NCI-H2227 (cell line): ENCODE results near the gene PRKCD.
"Not testable (repeated sequence)": the region's sequence is repeated elsewhere in the genome, so short reads cannot be mapped to it uniquely, and the experiment has no call there.

ENCODE experiments used
- DNase-seq: peaks from one replicate; lab custom pipeline; 2025; ENCODE audit not compliant: unreplicated experiment; lab: John Stamatoyannopoulos, UW

The PRKCD gene

DNA sequence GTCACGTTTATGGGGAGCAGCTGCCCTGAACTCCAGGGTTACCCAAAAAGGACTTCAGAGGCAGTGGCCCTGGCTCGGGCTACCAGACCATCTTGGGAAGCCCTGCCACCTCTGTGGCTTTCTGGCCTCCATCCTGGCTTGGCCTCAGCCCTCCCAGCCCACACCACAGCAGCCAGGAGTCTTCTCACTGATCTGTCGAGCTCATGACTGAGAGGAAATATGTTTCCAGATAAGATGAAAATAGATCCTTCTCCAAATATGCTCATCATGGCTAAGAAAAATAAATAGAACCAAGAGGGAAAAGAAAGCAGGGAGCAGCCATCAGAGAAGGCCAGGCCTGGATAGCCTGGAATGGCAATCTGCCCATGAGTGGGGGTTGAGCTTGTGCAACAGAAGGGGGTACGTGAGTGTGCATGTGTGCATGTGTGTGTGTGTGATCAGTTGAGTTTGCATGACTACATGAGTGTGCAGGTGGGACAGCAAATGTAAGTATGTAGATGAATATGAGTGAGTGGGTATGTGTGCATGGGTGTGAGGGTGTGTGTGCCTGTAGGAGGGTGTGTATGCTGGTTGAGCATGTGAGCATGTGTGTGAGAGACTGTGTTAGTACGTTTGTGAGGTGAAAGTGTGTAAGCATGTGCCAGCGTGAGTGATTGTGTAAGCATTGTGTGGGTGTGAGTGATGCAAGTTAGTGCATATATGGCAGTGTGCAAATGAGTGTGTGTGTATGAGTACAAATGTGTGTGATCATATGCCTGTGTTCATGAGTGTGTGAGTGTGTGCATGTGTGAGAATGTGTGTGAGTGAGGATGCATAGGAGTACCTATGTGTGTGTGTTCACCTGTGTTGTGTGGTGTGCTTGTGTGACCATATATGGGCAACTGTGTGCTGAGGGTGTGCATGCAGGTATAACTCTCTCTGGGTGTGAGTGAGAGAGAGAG is 20.8 kb upstream of the PRKCD start:
- DNase-seq: no peak

DNA sequence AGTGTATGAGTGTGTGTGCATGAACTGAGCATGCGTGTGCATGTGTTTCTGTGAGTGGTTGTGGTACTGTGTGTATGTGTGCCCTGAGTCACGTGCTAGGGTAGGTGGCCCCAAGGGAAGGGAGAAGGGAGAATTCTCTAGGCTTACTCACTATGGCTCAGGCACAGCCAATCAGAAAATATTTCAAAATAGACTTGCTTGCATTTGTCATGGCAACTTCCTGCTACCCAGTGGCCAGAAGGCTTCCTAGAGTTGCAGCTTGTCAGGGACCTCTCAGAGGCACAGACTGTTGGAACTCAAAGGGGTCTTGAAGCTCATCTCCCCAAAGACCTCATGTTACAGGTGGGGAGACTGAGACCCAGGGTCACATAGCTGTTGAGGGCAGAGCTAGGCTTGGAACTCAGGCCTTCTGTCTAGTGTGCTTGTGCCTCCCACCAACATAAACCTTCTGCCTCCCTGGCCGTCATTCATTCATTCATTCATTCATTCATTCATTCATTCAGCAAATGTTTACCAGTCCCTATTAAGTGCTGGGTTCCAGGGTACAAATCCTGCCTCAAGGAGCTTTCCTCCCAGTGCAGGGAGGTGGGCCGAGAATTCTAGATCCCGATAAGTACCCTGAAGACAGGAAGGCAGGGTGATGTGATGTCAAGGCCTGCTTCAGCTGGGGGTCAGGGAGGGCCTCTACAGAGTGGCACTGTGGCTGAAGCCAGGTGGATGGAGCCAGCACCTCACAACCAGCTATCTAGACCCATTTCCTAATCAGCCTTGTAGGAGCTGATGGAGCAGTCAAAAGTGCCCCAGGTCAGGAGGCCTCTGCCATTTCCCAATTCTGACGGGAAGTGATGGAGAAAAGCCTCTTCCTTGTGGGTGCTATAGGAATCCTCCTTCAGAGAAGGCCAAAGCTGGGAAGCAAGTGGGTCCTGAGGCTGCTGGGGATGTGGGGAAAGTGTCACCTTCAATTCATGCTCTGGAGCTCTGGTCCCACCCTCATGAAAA is 19.9 kb upstream of the PRKCD start:
- DNase-seq: no peak

DNA sequence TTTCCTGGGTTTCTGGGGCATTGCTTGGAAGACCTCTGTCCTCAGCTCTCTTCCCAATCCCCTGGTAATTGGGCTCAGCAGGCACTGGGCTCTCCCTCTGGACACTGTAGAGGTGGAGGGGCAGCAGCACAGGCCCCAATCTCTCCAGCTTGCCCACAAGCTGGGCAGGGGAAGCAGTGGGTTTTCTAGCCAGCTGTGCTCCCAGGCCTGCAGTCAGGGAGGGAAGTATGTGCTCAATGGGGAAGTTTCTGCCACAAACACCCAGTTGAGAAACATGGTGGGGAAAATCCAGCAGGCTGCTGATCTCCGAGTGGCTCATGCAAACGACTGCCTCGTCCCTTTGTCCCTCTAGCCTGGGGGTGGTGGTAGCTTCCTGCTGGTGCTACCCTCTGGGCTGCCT is 18.0 kb upstream of the PRKCD start:
- DNase-seq: no peak

DNA sequence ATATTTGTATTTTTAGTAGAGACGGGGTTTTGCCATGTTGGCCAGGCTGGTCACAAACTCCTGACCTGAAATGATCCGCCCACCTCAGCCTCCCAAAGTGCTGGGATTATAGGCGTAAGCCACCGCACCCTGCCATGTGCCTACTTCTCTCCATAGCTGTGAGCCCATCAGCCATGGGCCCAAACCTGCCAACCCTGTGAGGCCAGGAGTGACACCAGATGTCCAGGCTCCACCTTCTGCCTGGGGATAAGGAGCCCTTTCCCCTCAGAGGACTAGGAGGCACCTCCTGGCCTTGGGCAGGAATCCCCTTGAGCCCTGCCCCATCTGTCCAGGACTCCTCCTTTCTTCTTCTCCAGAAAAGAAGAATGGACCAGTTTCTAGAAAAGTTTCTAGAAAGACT is 16.6 kb upstream of the PRKCD start:
- no peak for DNase-seq

DNA sequence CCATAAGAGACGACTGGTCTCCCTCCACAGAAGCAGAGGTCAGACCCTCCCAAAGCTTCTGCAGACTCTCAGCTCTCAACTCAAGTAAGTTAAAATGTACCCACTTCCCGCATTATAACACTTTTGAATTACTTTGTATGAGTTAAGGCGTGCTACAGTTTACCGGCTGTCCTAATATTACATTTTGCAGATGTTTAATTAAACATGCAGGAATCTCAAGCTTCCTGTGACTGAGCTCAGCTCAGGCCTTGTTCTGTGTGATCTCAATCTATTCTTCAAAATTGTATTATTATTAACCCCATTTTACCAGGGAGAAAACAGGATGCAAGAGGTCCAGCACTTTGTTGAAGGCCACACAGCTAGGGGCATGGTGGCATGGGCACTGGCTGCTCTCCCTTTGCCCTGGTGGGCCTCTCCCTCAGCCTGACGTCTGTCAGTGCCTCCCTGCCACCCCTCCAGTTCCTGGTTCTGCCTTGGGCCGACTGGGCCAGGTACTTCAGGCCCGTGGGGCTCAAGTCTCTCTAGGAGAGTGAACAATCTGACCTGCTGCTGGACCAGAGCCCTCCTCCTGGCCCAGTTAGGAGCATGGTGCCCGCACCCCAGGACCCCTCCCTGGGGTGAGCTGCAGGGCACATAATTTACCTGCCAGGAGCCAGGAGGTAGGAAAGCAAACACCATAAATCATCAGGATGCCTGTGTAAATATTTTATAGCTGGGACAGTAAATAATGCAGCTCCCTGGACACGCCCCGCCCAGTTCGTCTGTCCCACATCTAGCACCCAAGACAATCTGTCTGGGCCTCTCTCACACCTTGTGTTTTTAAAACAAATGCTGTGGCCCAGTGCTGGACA is 15.9 kb upstream of the PRKCD start:
- DNase-seq: no peak

DNA sequence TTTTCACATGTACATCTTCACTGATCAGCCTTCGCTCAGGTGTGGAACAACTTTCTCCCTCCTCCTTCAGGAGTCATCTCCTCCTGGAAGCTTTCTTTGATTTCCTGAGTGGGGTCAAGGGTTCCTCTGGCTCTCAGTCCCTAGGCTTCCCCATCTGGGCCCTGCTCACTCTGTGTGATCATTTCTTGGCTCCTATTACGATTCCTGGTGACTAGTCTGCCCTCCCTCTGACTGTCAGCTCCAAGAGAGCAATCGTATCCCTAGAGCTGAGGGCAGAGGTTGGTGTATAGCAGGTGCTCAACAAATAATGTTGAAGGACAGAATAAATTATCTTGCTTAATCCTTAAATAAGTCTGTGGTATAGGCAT is 15.3 kb upstream of the PRKCD start:
- no peak for DNase-seq

DNA sequence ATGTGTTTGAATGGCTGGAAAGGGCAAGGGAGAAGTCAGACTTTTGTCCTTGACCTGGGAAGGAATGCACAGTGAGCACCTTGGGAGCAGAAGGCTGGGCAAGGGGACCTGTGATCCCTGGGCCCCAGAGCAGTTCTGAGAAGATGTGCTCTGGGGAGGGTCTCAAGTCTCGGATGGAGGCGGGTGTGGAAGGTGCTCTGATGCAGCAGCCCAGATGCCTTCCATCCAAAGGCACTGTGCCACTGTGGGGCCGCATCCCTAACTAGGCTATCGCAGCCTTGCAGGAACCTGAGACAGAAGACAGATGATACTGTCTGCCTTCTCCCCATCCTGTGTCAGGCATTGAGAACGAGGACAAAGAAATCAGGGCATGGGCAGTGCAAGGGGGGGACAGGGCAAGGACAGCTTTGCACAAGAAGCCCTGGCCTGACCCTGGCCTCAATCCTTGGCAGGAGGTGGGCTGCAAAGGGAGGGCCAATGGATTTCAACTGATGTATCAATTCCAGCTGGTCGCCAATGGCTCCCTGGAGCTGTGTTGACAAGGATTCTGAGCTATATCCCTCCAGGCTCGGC is 14.6 kb upstream of the PRKCD start:
- no peak for DNase-seq

DNA sequence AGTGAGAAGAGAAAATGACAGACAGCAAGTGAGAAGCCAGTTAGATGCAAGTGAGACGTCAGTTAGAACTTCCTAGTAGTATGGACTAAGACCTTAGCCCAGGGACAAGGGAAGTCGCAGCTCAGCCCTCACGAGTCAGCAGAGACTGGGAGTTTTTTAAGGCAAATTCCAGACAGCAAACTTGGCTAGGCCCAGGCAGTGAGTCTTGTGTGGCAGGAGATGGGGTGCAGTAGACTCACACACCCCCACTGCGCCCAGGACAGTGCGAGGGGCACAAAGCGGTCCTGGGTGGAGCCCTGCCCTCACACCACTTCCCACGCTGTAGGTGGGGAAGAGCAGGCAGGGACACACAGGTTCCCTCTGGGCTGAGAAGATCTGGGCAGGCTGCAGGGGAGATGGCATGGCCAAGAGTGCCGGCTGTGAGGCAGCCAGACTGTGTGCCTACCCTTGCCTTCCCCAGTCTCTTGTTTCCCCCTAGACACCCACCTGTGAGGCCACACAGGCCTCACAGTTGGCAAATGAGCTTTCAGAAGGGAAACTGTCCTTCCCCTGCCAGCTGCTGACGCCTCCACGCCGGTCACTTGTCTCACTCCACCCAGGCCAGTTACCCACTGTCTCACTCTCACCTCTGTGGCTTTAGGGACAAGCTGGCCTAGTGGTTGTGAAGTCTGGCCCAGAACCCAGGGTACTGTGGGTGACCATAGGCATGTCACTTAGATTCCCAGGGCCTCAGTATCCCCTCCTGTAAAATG is 13.7 kb upstream of the PRKCD start:
- DNase-seq: no peak

DNA sequence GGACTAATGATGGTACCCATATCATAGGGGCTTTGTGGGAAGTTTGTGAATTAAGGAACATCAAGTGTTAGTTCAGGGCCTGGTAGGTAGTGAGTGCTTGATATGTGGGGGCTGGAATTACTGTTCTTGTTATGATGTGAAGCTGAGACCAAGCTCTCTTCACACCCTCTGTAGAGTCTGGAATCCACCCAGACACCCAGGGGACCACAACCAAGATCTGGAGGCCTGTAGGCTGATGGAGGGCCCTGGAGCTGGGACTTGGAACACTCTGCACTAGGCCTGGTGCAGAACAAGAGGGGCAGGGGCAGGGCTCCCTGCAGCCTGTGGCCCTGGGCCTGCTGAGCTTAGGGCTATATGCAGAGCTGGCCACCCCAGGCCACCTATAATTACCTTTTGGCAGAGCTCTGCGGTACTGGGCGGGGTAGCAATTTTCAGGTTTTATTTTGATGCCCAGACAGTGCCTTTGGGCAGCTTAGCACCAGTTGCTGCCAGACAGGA is 13.1 kb upstream of the PRKCD start:
- DNase-seq: no peak

DNA sequence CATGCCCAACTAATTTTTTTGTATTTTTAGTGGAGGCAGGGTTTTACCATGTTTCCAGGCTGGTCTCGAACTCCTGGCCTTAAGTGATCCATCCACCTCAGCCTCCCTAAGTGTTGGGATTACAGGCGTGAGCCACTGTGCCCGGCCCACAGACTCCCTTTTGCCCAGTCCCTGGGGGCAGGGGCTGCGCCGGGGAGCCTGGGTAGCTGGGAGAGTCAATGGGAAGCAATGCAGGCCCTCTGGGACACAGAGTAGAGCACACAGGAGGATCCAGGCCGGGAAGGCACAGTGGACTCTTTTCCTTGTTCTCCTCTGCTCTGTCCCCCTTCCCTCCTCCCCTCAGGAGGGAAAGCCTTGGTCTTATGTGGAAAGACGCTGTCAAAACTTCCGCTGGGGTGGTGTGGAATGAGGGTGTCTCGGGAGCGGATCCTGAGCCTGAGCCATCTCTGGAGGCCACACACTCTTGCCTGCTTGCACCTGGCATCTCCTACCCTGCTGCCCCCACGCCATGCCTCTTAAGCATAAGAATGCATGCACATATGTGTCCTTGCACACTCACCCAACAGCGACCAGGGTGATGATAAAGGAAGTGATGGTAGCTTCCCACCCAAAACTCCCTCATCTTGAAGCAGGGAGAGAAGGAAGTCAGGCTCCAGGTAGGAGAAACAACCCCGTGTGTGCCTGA is 11.9 kb upstream of the PRKCD start:
- no peak for DNase-seq

DNA sequence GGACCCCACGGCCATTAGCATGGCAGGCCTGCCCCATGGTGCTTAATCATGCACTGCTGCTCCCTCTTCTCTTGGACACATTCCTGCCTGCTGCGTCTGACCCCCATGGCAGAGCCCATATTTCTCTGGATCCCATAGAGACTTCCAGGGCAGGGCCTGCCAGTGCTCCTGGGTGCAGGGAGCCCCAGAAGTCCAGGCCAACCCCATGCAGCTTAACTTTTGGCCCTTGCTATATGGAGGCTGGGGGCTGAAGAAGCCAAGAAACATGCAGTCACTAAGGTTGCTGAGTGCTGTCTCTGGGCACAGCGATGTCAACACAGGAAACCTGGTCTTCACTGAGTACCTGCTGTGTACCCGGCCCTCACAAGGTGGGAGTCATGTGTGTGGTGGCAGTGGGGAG is 11.3 kb upstream of the PRKCD start:
- no peak for DNase-seq

DNA sequence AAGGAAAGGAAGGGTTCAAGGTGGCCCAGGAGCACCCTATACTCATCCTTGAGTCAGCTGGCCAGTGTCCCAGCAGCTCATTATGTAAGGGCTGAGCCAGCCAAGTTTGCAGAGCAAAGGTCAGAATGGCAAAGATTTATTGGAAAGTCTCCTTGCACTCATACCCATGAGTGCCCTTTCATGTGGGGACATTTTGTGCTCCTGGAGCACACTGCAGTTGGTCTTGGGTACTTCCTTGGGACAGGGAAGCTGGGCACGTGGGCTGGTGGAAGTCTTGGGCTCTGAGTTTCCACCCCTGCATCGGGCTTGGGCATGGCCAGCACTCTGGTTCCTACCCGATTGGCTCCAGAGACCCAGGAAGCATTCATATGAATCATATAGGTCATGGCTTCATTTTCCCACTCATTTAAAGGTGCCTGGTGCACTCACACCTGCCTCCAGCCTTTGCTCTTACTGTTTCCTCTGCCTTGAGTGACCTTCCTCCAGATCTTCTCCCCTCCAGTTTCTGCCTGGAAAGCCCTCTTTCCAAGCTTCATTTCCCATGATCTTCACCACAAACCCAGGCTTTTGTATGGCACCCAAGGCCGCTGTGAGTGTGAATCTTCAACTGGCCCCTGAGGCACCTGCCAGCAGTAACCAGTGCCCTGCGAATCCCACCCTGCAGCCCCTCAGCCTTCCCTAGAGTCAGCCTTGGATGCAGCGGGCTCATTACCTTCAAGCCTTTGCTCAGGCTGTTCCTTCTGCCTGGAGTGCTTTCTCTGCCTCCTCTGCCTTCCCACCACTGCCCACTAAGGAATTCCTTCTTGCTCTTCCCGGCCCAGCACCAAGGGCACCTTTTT is 10.5 kb upstream of the PRKCD start:
- no peak for DNase-seq

DNA sequence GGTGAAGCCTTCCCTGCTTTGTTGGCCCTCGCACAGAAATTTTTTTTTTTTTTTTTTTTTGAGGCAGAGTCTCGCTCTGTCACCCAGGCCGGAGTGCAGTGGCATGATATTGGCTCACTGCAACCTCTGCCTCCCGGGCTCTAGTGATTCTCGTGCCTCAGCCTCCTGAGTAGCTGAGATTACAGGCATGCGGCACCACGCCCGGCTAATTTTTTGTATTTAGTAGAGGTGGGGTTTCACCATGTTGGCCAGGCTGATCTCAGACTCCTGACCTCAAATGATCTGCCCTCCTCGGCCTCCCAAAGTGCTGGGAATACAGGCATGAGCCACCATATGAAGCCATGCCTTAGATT is 9.9 kb upstream of the PRKCD start:
- DNase-seq: not testable (repeated sequence)

DNA sequence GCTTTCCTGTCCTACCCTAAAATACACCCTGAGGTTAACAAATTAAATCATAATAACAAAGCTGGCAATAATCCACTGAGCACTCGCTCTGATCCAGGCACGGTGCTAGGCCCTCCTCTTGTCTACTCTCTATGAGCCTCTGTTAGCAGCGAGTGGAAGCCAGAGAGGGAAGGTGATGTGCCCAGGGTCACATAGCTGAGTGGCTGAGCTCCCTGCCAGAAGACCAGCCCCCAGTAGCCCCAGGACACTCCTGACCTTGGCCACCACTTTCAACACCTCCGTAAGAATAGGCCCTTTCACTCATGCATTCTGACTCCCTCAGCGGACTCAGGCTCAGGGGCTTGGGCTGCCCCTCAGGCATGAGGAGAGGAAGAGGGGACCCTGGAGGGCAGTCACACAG is 9.5 kb upstream of the PRKCD start:
- DNase-seq: no peak

DNA sequence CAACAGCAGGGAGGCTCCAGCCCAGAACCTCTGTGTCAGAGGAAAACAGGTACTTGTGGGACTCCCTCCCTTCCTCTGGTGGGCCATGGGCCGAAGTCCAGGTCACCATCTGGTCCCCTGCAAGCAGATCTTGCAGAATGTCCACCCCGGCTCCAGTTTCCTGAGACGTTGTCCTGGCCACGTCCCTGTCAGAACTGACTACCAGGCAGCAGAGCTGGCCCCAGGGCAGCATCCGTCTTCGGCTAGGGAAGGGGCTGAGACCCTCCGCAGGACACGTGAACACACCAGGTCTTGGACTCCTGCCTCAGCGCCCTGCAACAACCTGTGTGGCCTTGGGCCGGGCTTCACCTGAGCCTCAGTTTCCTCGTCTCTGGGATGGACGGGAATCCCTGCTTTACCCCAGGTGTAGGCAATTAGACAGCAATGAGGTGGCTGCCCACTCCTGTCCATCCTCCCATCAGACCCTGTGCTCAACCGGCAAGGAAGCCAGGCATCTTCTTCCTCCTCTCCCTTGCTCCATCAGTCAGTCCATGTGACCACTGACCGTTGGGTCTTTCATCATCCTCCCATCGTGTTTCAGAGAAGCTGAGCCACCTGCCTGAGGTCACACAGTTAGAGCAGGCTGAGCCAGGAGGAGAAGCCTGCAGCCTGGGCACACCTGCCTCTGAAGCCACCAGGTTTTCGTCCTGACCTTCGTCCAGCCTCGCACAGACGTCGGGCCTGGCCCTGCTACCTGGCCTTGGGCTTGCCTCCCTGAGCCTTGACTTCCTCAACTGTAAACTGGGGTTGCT is 8.9 kb upstream of the PRKCD start:
- DNase-seq: no peak

DNA sequence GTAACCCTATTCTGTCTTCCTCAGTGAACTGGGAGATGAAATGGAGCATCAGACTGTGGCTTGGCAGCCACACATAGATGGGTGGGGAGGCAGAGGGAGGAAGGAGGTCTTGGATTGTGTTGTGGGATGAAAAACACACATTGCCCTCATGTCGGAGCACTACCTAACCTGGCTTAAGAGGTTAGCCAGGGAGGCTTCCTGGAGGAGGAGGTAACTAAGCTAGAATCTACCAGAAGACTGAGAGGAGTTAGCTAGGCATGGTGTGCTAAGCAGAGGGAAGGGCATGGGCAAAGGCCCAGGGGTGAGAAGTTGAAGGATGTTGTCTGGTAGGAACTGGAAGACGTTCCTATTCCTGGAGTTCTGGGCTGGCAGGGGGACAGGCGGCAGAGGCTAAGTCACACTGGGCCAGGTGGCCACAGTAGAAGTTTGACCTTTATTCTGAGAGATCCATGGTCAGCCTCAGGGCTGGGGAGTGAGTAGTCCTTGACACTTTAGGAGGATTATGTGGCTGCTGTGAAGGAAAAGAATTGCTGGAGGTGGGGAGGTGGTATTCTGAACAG is 7.7 kb upstream of the PRKCD start:
- DNase-seq: no peak

DNA sequence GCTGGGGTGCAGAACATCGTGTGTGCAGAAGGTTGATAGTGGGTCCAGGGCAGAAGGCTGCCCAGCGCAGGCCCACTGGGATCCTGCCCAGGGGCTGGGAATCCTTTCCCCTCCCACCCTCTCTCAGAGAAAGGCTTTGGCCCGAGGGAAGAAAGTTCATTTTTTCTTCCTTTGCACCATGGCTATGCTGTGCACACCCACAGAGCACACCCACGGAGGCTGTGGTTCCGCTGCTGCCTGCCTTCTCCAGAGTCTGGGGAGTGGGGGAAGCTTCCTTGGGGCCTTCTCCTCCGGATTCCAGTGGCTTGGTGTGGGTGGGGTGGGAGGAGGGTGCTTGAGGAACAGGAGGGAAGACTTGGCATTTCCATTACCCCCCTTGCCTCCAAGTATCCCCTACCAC is 7.0 kb upstream of the PRKCD start:
- DNase-seq: no peak
